Measurements from ENCODE around the gene ABCA7.
"Not testable (repeated sequence)": the region's sequence is repeated elsewhere in the genome, so short reads cannot be mapped to it uniquely, and the experiment has no call there.

Gene ABCA7

GRCh38 chr19:1018393-1018792 lies 21.5 kb upstream of the ABCA7 start:
- no peak for DNase-seq

- no peak for DNase-seq
These were observed 20.8 kb upstream of the ABCA7 start for GRCh38 chr19:1018932-1019615.

- DNase-seq: no peak
These were observed 20.3 kb upstream of the ABCA7 start for GRCh38 chr19:1019616-1019961.

- DNase-seq: no peak
These were observed 19.7 kb upstream of the ABCA7 start for GRCh38 chr19:1019980-1020867.

GRCh38 chr19:1020868-1021425 lies 19.0 kb upstream of the ABCA7 start, which contains the start of gene TMEM259:
TMEM259 (minus strand) TSS chr19:1021123; CDS start chr19:1020996, 127 bp downstream.
- peak; percentile 98 for DNase-seq

- not testable (repeated sequence) for DNase-seq
These were observed 16.1 kb upstream of the ABCA7 start for GRCh38 chr19:1023883-1024188.

GRCh38 chr19:1025080-1025479 lies 14.8 kb upstream of the ABCA7 start:
- not testable (repeated sequence) for DNase-seq

GRCh38 chr19:1025960-1026782 lies 13.7 kb upstream of the ABCA7 start, which contains the start of gene CNN2:
CNN2 (plus strand) TSS chr19:1026608; CDS start chr19:1026662, 54 bp downstream.
- DNase-seq: peak; percentile 66

GRCh38 chr19:1026783-1027649 lies 12.9 kb upstream of the ABCA7 start:
- DNase-seq: peak; percentile 37

GRCh38 chr19:1027650-1028061 lies 12.3 kb upstream of the ABCA7 start:
- DNase-seq: no peak

GRCh38 chr19:1028062-1028926 lies 11.6 kb upstream of the ABCA7 start:
- peak; percentile 75 for DNase-seq

GRCh38 chr19:1032264-1032867 lies 7.5 kb upstream of the ABCA7 start:
- DNase-seq: no peak

GRCh38 chr19:1035998-1036621 lies 3.8 kb upstream of the ABCA7 start:
- DNase-seq: peak; percentile 33

GRCh38 chr19:1037621-1038064 lies 2.3 kb upstream of the ABCA7 start:
- DNase-seq: no peak

GRCh38 chr19:1038978-1039645 lies 795 bp upstream of the ABCA7 start:
- no peak for DNase-seq

GRCh38 chr19:1040476-1041271 lies 767 bp downstream of the ABCA7 start:
- DNase-seq: peak; percentile 94

GRCh38 chr19:1041272-1041834 lies 1.4 kb downstream of the ABCA7 start:
- DNase-seq: no peak
